Thyroid gland (tissue), 4 donors: Measurements from ENCODE around the gene EIF3D. TPM values are rescaled to one million over a fixed set of nuclear protein-coding genes. Genes with fewer than 3 reads are reported as not detected.

ENCODE experiments used
- DNase-seq, 2 donors: peaks; one replicate each; pipeline ENCODE4 v3.0.0-alpha.2; 2019
- H3K27ac ChIP-seq, 3 donors: fragments of 200-600 bp; sonication (generic); 1 replicate in 2 of 3; 2 replicates in 1 of 3; pipeline ENCODE4 v1.5.1; 2016 to 2019; ENCODE audit warnings: mild to moderate bottlenecking in 1 of 3, moderate library complexity in 1 of 3
- H3K27me3 ChIP-seq: fragments of 200-600 bp; sonication (generic); one replicate; pipeline ENCODE4 v1.5.1; 2019
- H3K36me3 ChIP-seq, 2 donors: fragments of 200-600 bp; sonication (generic); one replicate each; pipeline ENCODE4 v1.5.1; 2016 to 2019
- H3K4me1 ChIP-seq, 2 donors: fragments of 200-600 bp; sonication (generic); one replicate each; pipeline ENCODE4 v1.5.1; 2017 to 2019
- H3K4me3 ChIP-seq, 3 donors: fragments of 200-600 bp; sonication (generic); replicated peaks in 1 of 3; 1 replicate in 2 of 3; 2 replicates in 1 of 3; pipeline ENCODE4 v1.5.1; 2016; ENCODE audit warnings: mild to moderate bottlenecking in 1 of 3
- H3K9me3 ChIP-seq: fragments of 200-600 bp; sonication (generic); one replicate; pipeline ENCODE4 v1.5.1; 2017
- CTCF ChIP-seq, 6 experiments: fragments of 200-600 bp in 3 of 6; fragments of 450-650 bp in 3 of 6; sonication (generic) in 3 of 6; IDR thresholded peaks; one replicate each; pipeline ENCODE4 v1.5.1; 2016 to 2019; ENCODE audit warnings: antibody characterized with exemption in 6 of 6, mild to moderate bottlenecking in 2 of 6, inconsistent platforms in 1 of 6, moderate library complexity in 1 of 6
- POLR2A ChIP-seq, 2 donors: fragments of 450-650 bp; IDR thresholded peaks; one replicate each; pipeline ENCODE4 v1.6.1; 2017; ENCODE audit warnings: antibody characterized with exemption in 2 of 2, mild to moderate bottlenecking in 2 of 2, moderate library complexity in 1 of 2
- WGBS, 2 donors: methylation state at CpG; one replicate each; pipeline ENCODE4 v1.1.5; 2017; 5-methylcytosine and 5-hydroxymethylcytosine counted together
- intact Hi-C: fragments of 100-400 bp; cut with DNase I; formaldehyde crosslinking; loops from one replicate; pipeline ENCODE4 v1.15.1; 2023
- total RNA-seq, 4 donors: library from RNA; depleted of rRNA; stranded (reverse); fragments of >200 nt; gene quantifications; one replicate each; pipeline ENCODE4 v1.2.3, GENCODE V29; 2016

EIF3D gene
- total RNA-seq, 4 donors from 2014 or later = 213 to 427 (median 309) TPM

DNA sequence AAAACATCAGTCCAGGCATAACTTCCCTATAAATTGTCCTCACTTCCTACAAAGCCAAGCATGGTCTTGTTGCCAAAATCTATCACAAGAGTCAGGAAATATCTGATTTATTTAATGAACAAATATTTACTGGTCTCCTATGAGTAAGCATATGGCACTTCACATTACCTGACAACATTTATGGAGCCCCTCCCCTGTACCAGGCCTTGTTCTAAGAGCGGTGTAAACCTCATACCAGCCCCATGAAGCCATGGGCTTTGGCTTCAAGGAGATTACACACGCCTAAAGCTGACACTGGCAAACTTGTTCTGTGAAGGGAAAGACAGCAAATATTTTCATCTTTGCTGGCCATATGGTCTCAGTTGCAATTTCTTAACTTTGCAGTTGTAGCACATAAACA is 43.0 kb upstream of the EIF3D start:
- no peaks in the 10 kb centered on the region for H3K9me3 ChIP-seq
- TF ChIP-seq POLR2A (IDR thresholded peaks at IDR 0.05) (no peak), CTCF (IDR thresholded peaks at IDR 0.05) (no peak)
- WGBS, 2 donors = 92 to 95% methylated on average over 2 of the region's 2 CpGs
- DNase-seq = no peak
- H3K4me3 ChIP-seq = no peak overlapping the region
- intact Hi-C loops = no loop called here
- no peaks in the 10 kb centered on the region for H3K4me1 ChIP-seq
- H3K36me3 ChIP-seq = no peaks in the 10 kb centered on the region
- H3K27ac ChIP-seq = no peak overlapping the region
- H3K27me3 ChIP-seq = no peaks in the 10 kb centered on the region

GRCh38 chr22:36569999-36570398 is 41.0 kb upstream of the EIF3D start:
- intact Hi-C loops = no loop called here
- H3K9me3 ChIP-seq = no peaks in the 10 kb centered on the region
- no peaks in the 10 kb centered on the region for H3K27me3 ChIP-seq
- no peak overlapping the region for H3K27ac ChIP-seq
- no peaks in the 10 kb centered on the region for H3K4me1 ChIP-seq
- 40 to 42% methylated on average over 12 of the region's 12 CpGs for WGBS, 2 donors
- no peak overlapping the region for H3K4me3 ChIP-seq
- DNase-seq = no peak
- no peak for TF ChIP-seq POLR2A (IDR thresholded peaks at IDR 0.05)
- TF ChIP-seq CTCF (IDR thresholded peaks at IDR 0.05) = no peak
- no peaks in the 10 kb centered on the region for H3K36me3 ChIP-seq

DNA sequence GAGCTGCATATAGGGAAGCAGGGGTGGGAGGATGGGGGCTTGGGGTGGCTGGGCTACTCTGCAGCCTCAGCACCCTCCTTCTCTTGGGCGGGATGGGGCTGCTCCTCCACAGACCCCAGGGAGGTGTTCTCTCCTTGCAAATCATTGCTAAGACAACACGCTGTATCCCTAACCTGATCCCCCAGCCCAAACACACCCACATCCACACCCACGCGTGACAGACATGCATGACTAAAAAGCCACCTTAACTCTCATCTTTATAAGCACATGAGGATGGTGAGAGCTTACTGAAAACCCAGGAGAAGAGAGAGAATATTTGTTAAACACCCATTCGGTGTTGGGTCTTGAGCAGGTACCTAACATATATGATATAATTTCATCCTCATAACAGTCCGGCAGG is 39.9 kb upstream of the EIF3D start:
- 78 to 86% methylated on average over 6 of the region's 6 CpGs for WGBS, 2 donors
- H3K27me3 ChIP-seq = no peaks in the 10 kb centered on the region

DNA sequence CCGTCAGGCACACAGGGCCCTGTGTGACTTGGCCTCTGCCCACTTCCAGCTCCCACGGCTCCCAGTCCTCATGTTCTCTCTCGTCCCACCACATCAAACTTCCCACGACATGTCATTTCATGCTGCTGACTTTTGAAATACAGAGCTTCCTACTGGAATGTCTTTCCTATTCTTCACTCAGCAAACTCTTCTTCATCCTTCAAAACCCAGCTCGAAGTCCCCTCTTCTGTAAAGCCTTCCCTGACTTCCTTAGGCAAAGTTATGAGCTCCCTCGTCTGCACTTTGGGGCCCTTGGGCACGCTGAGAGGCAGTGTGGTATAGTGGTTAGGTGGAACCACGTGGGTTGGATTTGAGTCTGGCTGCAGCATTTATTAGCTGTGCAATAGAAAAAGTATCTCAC is 37.8 kb upstream of the EIF3D start:
- Histone ChIP-seq H3K4me3 (no peak overlapping the region), H3K27ac (no peak overlapping the region), H3K4me1 (no peaks in the 10 kb centered on the region), H3K27me3 (no peaks in the 10 kb centered on the region), H3K36me3 (no peaks in the 10 kb centered on the region), H3K9me3 (no peaks in the 10 kb centered on the region)
- WGBS, 2 donors = 83 to 88% methylated on average over 8 of the region's 8 CpGs
- intact Hi-C loops = no loop called here
- no peak for TF ChIP-seq POLR2A (IDR thresholded peaks at IDR 0.05)
- TF ChIP-seq CTCF (IDR thresholded peaks at IDR 0.05) = no peak
- no peak for DNase-seq

More for the DNA sequence above, 39.9 kb upstream of the EIF3D start:
- H3K36me3 ChIP-seq = no peaks in the 10 kb centered on the region
- H3K4me3 ChIP-seq = no peak overlapping the region
- DNase-seq = no peak
- no peak for TF ChIP-seq POLR2A (IDR thresholded peaks at IDR 0.05)
- no peak for TF ChIP-seq CTCF (IDR thresholded peaks at IDR 0.05)
- no peak overlapping the region for H3K27ac ChIP-seq
- no peaks in the 10 kb centered on the region for H3K4me1 ChIP-seq
- no peaks in the 10 kb centered on the region for H3K9me3 ChIP-seq
- intact Hi-C loops = no loop called here

DNA sequence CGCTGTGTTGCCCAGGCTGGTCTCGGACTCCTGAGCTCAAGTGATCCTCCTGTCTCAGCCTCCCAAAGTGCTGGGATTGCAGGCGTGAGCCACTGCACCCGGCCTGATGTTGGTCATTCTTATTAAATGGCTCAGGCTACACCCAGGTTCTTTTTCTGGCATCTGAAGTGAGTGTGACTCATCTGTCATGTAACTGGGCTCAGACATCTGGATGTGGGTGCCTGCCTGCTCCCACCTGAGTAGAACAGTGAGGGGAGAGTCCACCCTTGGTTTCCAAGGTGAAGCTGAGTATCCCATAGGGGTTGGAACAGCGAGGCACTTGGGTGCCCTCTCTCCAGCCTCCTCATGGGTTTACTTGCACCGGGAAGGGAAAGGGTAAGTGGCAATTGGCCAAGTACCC is 36.7 kb upstream of the EIF3D start:
- intact Hi-C loops = no loop called here
- no peak for DNase-seq
- H3K27me3 ChIP-seq = no peaks in the 10 kb centered on the region
- no peaks in the 10 kb centered on the region for H3K4me1 ChIP-seq
- no peak overlapping the region for H3K4me3 ChIP-seq
- H3K36me3 ChIP-seq = no peaks in the 10 kb centered on the region
- no peaks in the 10 kb centered on the region for H3K9me3 ChIP-seq
- H3K27ac ChIP-seq = no peak overlapping the region
- TF ChIP-seq POLR2A (IDR thresholded peaks at IDR 0.05) (no peak), CTCF (IDR thresholded peaks at IDR 0.05) (no peak)
- WGBS, 2 donors = 72 to 73% methylated on average over 6 of the region's 6 CpGs
